Loucy (cell line): Measurements from ENCODE around the gene CIROP.

Source experiments
- EZH2phosphoT487 ChIP-seq: fragments of 200-600 bp; IDR thresholded peaks from 2 replicates; pipeline ENCODE4 v1.6.1; 2018; ENCODE audit warnings: antibody characterized with exemption, mild to moderate bottlenecking, moderate library complexity, borderline replicate concordance
- TF ChIP-seq, protein P1 (sequence below): fragments of 200-600 bp; sonication (generic); conservative IDR thresholded peaks from 2 replicates; pipeline ENCODE4 v1.5.1; 2014; ENCODE audit warnings: mild to moderate bottlenecking, antibody characterized with exemption, low read length

DNA sequence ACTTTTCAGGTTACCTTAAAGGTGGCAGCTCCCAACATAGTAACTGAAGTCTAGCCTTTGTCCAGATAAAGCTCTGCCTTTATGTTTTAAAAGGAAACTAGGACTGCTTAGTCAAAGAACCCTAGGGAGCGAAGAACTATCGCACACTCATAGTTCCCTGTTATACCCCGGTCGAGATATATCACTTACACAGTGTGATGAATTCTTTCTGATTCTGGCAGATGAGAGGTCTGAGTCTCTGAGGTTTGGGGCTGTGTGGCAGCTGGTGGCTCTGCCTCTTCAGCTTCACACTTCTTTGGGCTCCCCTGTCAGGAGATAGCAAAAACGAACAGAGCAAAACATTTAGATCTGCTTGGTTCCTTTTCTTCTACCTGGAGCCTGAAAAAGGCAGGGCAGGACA is 26.8 kb downstream of the CIROP start:
- TF ChIP-seq, protein P1, sequence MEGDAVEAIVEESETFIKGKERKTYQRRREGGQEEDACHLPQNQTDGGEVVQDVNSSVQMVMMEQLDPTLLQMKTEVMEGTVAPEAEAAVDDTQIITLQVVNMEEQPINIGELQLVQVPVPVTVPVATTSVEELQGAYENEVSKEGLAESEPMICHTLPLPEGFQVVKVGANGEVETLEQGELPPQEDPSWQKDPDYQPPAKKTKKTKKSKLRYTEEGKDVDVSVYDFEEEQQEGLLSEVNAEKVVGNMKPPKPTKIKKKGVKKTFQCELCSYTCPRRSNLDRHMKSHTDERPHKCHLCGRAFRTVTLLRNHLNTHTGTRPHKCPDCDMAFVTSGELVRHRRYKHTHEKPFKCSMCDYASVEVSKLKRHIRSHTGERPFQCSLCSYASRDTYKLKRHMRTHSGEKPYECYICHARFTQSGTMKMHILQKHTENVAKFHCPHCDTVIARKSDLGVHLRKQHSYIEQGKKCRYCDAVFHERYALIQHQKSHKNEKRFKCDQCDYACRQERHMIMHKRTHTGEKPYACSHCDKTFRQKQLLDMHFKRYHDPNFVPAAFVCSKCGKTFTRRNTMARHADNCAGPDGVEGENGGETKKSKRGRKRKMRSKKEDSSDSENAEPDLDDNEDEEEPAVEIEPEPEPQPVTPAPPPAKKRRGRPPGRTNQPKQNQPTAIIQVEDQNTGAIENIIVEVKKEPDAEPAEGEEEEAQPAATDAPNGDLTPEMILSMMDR, result no peak
- no peak for TF ChIP-seq EZH2phosphoT487
